CD14-positive monocyte (primary cell): ENCODE measurements around the gene COA3. TPM values are rescaled to one million over a fixed set of nuclear protein-coding genes. Genes with fewer than 3 reads are reported as not detected.

Experiments
- DNase-seq, 3 donors: peaks; one replicate each; pipeline ENCODE4 v3.0.0-alpha.2; 2011 to 2022
- H2AFZ ChIP-seq: 2 replicates; pipeline ENCODE4 v1.6.0; 2012; ENCODE audit warnings: mild to moderate bottlenecking, low read depth, low read length, inconsistent platforms; ENCODE audit not compliant: insufficient read depth, poor library complexity, severe bottlenecking
- H3K27ac ChIP-seq, 2 donors: 1 replicate in 1 of 2; 2 replicates in 1 of 2; pipeline ENCODE4 v1.5.1; 2012 to 2013; ENCODE audit warnings: low read length in 2 of 2, control low read depth in 1 of 2, inconsistent platforms in 1 of 2, low read depth in 1 of 2, mild to moderate bottlenecking in 1 of 2
- H3K27me3 ChIP-seq, 2 donors: one replicate each; pipeline versions ENCODE4 v1.6.0 to v1.6.1; 2011 to 2013; ENCODE audit warnings: low read length in 2 of 2; ENCODE audit not compliant: control insufficient read depth in 2 of 2, insufficient read depth in 2 of 2
- H3K36me3 ChIP-seq, 2 donors: replicated peaks in 1 of 2; 1 replicate in 1 of 2; 2 replicates in 1 of 2; pipeline versions ENCODE4 v1.5.1 to v1.6.1; 2012 to 2013; ENCODE audit warnings: low read length in 2 of 2, control low read depth in 1 of 2, inconsistent platforms in 1 of 2, mild to moderate bottlenecking in 1 of 2; ENCODE audit not compliant: insufficient read depth in 2 of 2, control insufficient read depth in 1 of 2
- H3K4me1 ChIP-seq, 2 donors: 1 replicate in 1 of 2; 2 replicates in 1 of 2; pipeline versions ENCODE4 v1.5.1 to v1.6.1; 2012 to 2013; ENCODE audit warnings: low read length in 2 of 2, control low read depth in 1 of 2, inconsistent platforms in 1 of 2, mild to moderate bottlenecking in 1 of 2, moderate library complexity in 1 of 2; ENCODE audit not compliant: insufficient read depth in 2 of 2, control insufficient read depth in 1 of 2
- H3K4me2 ChIP-seq: replicated peaks from 2 replicates; pipeline ENCODE3; 2012; ENCODE audit warnings: low read length, moderate library complexity, mild to moderate bottlenecking; ENCODE audit not compliant: poor library complexity, severe bottlenecking; ENCODE audit errors: extremely low read depth
- H3K4me3 ChIP-seq, 3 experiments: fragments of 200-600 bp in 1 of 3; sonication (generic) in 1 of 3; replicated peaks in 1 of 3; 1 replicate in 2 of 3; 2 replicates in 1 of 3; pipeline ENCODE4 v1.5.1; 2011 to 2013; ENCODE audit warnings: low read length in 3 of 3, mild to moderate bottlenecking in 3 of 3, control low read depth in 2 of 3, low read depth in 2 of 3, inconsistent platforms in 1 of 3, moderate library complexity in 1 of 3
- H3K79me2 ChIP-seq: 2 replicates; pipeline ENCODE4 v1.6.0; 2012; ENCODE audit warnings: mild to moderate bottlenecking, control low read depth, inconsistent platforms, low read length, moderate library complexity; ENCODE audit not compliant: insufficient read depth
- H3K9ac ChIP-seq: 2 replicates; pipeline ENCODE4 v1.6.0; 2017; ENCODE audit warnings: low read length, mild to moderate bottlenecking; ENCODE audit not compliant: insufficient read depth, poor library complexity, severe bottlenecking
- H3K9me3 ChIP-seq, 2 donors: replicated peaks in 1 of 2; 1 replicate in 1 of 2; 2 replicates in 1 of 2; pipeline versions ENCODE4 v1.5.1 to v1.6.1; 2012 to 2013; ENCODE audit warnings: low read length in 2 of 2, control low read depth in 1 of 2; ENCODE audit not compliant: control insufficient read depth in 1 of 2, insufficient read depth in 1 of 2
- H4K20me1 ChIP-seq: 2 replicates; pipeline ENCODE4 v1.6.0; 2012; ENCODE audit warnings: mild to moderate bottlenecking, low read length, control low read depth, moderate library complexity; ENCODE audit not compliant: insufficient read depth
- H3K27ac Mint-ChIP-seq, 7 donors: one replicate each; pipeline ENCODE4 v1.8.0; 2020; ENCODE audit warnings: mild to moderate bottlenecking in 7 of 7, mixed read lengths in 7 of 7, moderate library complexity in 6 of 7, inconsistent platforms in 2 of 7
- H3K27me3 Mint-ChIP-seq, 3 donors: one replicate each; pipeline ENCODE4 v1.8.0; 2021 to 2022; ENCODE audit warnings: low read depth in 3 of 3, mild to moderate bottlenecking in 3 of 3, mixed read lengths in 3 of 3, moderate library complexity in 3 of 3, inconsistent platforms in 1 of 3
- H3K36me3 Mint-ChIP-seq, 2 donors: one replicate each; pipeline ENCODE4 v1.8.0; 2020; ENCODE audit warnings: mixed read lengths in 2 of 2, inconsistent platforms in 1 of 2, mild to moderate bottlenecking in 1 of 2
- H3K4me1 Mint-ChIP-seq: one replicate; pipeline ENCODE4 v1.8.0; 2020; ENCODE audit warnings: mild to moderate bottlenecking, mixed read lengths
- H3K4me3 Mint-ChIP-seq, 2 donors: one replicate each; pipeline ENCODE4 v1.8.0; 2020; ENCODE audit warnings: mild to moderate bottlenecking in 2 of 2, mixed read lengths in 2 of 2, moderate library complexity in 1 of 2
- H3K9me3 Mint-ChIP-seq, 7 donors: one replicate each; pipeline ENCODE4 v1.8.0; 2020 to 2022; ENCODE audit warnings: mixed read lengths in 7 of 7, mild to moderate bottlenecking in 6 of 7, moderate library complexity in 6 of 7, inconsistent platforms in 2 of 7
- WGBS: methylation state at CpG from one replicate; pipeline ENCODE4 v1.1.5; 2013; ENCODE audit warnings: missing lambda C conversion rate; ENCODE audit not compliant: insufficient coverage; 5-methylcytosine and 5-hydroxymethylcytosine counted together
- intact Hi-C, 2 donors: fragments of 100-400 bp; cut with micrococcal nuclease; formaldehyde crosslinking; loops; one replicate each; pipeline versions ENCODE4 v1.15.0 to v1.15.1; 2023
- polyA plus RNA-seq, 3 donors: library from polyadenylated mRNA; depleted of rRNA in 1 of 3; unstranded in 2 of 3; stranded (reverse) in 1 of 3; fragments of 300-500 nt in 2 of 3; fragments of >200 nt in 1 of 3; fragmentation: Illumina TruSeq in 2 of 3; gene quantifications; 1 replicate in 2 of 3; 2 replicates in 1 of 3; pipeline ENCODE4 v1.2.3, GENCODE V29; 2012 to 2021
- TF ChIP-seq, protein P1 (sequence below): fragments of 200-600 bp; IDR thresholded peaks from one replicate; pipeline ENCODE4 v1.8.0; 2022; ENCODE audit warnings: antibody characterized with exemption, mild to moderate bottlenecking

Gene COA3
- polyA plus RNA-seq, 3 donors, result 21.5 to 171 (median 156) TPM

DNA sequence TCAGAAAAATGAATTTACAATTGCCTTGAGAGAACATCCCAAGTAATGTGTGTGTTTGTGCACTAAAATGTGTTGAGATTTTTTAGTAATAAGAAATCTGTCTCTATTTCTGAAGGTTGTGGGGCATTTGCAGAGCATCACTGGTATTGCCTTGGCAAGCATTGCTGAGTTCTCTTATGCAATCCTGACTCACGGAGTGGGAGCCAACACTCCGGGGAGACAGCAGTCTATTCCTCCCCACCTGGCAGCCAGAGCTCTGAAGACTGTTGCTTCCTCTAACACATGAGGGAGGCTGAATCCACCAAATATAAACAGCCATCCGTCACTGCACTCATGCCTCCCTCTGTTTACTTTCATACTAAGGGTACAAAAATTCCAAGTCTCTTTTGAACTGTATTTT lies 10.7 kb upstream of the COA3 start:
- peaks cover 0 to 3% (median 2%) of the 10 kb centered on the region in 3 donors for H3K27me3 Mint-ChIP-seq
- intact Hi-C loops, result no loop called here

DNA sequence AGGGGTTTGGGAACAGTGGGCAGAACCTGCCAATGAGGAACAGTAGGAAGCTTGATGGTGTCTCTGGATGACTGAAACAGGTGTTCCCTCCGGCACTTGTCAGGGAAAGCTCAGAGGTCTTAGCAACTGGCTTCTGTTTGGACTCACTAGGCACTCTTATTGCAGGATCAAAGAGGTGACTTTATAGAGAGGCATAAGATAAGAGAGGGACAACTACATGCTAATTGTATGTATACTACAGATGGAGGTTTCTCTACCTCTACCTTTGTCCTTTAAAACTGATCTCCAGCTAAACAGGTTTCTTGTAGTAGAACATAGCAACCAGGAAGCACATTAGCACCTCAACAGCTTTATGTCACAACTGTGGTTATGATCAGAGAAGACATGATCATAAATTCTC lies 7.7 kb upstream of the COA3 start:
- H3K79me2 ChIP-seq, result no peaks in the 10 kb centered on the region
- no peaks in the 10 kb centered on the region for H4K20me1 ChIP-seq
- peaks cover 21 to 27% of the 10 kb centered on the region in 2 donors for H3K36me3 ChIP-seq
- H3K27ac ChIP-seq, result no peak overlapping the region
- H3K9ac ChIP-seq, result no peak overlapping the region
- H3K4me1 ChIP-seq, result no peaks in the 10 kb centered on the region
- H3K4me1 Mint-ChIP-seq, result no peaks in the 10 kb centered on the region
- DNase-seq, result no peak
- WGBS, result 86% methylated on average over 1 of the region's 1 CpG
- H3K27ac Mint-ChIP-seq, result no peak overlapping the region
- intact Hi-C loops, result no loop called here
- no peak overlapping the region for H3K4me3 Mint-ChIP-seq
- TF ChIP-seq, protein P1, sequence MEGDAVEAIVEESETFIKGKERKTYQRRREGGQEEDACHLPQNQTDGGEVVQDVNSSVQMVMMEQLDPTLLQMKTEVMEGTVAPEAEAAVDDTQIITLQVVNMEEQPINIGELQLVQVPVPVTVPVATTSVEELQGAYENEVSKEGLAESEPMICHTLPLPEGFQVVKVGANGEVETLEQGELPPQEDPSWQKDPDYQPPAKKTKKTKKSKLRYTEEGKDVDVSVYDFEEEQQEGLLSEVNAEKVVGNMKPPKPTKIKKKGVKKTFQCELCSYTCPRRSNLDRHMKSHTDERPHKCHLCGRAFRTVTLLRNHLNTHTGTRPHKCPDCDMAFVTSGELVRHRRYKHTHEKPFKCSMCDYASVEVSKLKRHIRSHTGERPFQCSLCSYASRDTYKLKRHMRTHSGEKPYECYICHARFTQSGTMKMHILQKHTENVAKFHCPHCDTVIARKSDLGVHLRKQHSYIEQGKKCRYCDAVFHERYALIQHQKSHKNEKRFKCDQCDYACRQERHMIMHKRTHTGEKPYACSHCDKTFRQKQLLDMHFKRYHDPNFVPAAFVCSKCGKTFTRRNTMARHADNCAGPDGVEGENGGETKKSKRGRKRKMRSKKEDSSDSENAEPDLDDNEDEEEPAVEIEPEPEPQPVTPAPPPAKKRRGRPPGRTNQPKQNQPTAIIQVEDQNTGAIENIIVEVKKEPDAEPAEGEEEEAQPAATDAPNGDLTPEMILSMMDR, result no peak
- peaks cover 23 to 32% of the 10 kb centered on the region in 2 donors for H3K36me3 Mint-ChIP-seq
- no peak overlapping the region for H3K4me2 ChIP-seq
- no peaks in the 10 kb centered on the region for H3K27me3 ChIP-seq
- H2AFZ ChIP-seq, result no peak overlapping the region
- no peaks in the 10 kb centered on the region for H3K9me3 Mint-ChIP-seq
- H3K9me3 ChIP-seq, result no peaks in the 10 kb centered on the region
- no peak overlapping the region for H3K4me3 ChIP-seq
- H3K27me3 Mint-ChIP-seq, result peaks cover 2 to 5% (median 4%) of the 10 kb centered on the region in 3 donors

More for the DNA sequence above, 10.7 kb upstream of the COA3 start:
- H3K4me1 ChIP-seq, result no peaks in the 10 kb centered on the region
- 28% methylated on average over 2 of the region's 3 CpGs for WGBS
- Mint-ChIP-seq H3K9me3 (no peaks in the 10 kb centered on the region), H3K27ac (peak overlapping the region in 3 of 7 donors; percentile 20 to 73 (median 22)), H3K4me3 (no peak overlapping the region), H3K36me3 (peaks cover 39 to 61% of the 10 kb centered on the region in 2 donors), H3K4me1 (no peaks in the 10 kb centered on the region)
- TF ChIP-seq, protein P1, result no peak
- H3K27me3 ChIP-seq, result no peaks in the 10 kb centered on the region
- DNase-seq, result no peak
- no peak overlapping the region for H3K27ac ChIP-seq
- no peak overlapping the region for H3K9ac ChIP-seq
- H3K36me3 ChIP-seq, result peaks cover 37 to 55% of the 10 kb centered on the region in 2 donors
- H3K9me3 ChIP-seq, result no peaks in the 10 kb centered on the region
- H3K4me2 ChIP-seq, result no peak overlapping the region
- no peaks in the 10 kb centered on the region for H4K20me1 ChIP-seq
- no peak overlapping the region for H2AFZ ChIP-seq
- H3K4me3 ChIP-seq, result no peak overlapping the region
- H3K79me2 ChIP-seq, result no peaks in the 10 kb centered on the region
